ENCODE data around the gene TP53RK. TPM values are rescaled to one million over a fixed set of nuclear protein-coding genes. Genes with fewer than 3 reads are reported as not detected.
"Not testable (repeated sequence)": the region's sequence is repeated elsewhere in the genome, so short reads cannot be mapped to it uniquely, and the experiment has no call there.

The TP53RK gene
- total RNA-seq, 2 donors from 2014 or later = 7.9 to 9.5 TPM

- ATAC-seq (no peak), DNase-seq (no peak)
These were observed 1.2 kb upstream of the TP53RK start for GRCh38 chr20:46690219-46691106.

GRCh38 chr20:46689754-46690085, 476 bp upstream of the TP53RK start:
- DNase-seq = no peak
- ATAC-seq = no peak

More at GRCh38 chr20:46690219-46691106, 1.2 kb upstream of the TP53RK start:
- intact Hi-C loops (cut with DNase I, micrococcal nuclease) = no loop called here

GRCh38 chr20:46688151-46689081, 828 bp downstream of the TP53RK start:
- no peak for DNase-seq
- intact Hi-C loops (cut with DNase I, micrococcal nuclease) = loop anchor here (10.0 kb wide), 2 partner anchors 124 to 164 kb away; no protein-coding TSS in a partner anchor
- peak; percentile 6 for ATAC-seq

More at GRCh38 chr20:46689754-46690085, 476 bp upstream of the TP53RK start:
- intact Hi-C loops (cut with DNase I, micrococcal nuclease) = loop anchor here (10.0 kb wide), 2 partner anchors 125 to 165 kb away; no protein-coding TSS in a partner anchor

GRCh38 chr20:46683939-46684750, 5.1 kb downstream of the TP53RK start:
- intact Hi-C loops (cut with DNase I, micrococcal nuclease) = loop anchor here (10.0 kb wide), 2 partner anchors 119 to 159 kb away; no protein-coding TSS in a partner anchor
- DNase-seq (peak in 1 of 2 donors; percentile 45), ATAC-seq (peak; percentile 25)

GRCh38 chr20:46683668-46683938, 5.6 kb downstream of the TP53RK start:
- ATAC-seq = no peak
- intact Hi-C loops (cut with DNase I, micrococcal nuclease) = loop anchor here (10.0 kb wide), 2 partner anchors 119 to 159 kb away; no protein-coding TSS in a partner anchor
- DNase-seq = no peak

GRCh38 chr20:46683011-46683667, 6.1 kb downstream of the TP53RK start:
- DNase-seq (no peak), ATAC-seq (no peak)
- intact Hi-C loops (cut with DNase I, micrococcal nuclease) = loop anchor here (10.0 kb wide), 2 partner anchors 118 to 158 kb away; no protein-coding TSS in a partner anchor

GRCh38 chr20:46682063-46682821, 7.0 kb downstream of the TP53RK start:
- DNase-seq = peak in 1 of 2 donors; percentile 14
- ATAC-seq = peak; percentile 31
- intact Hi-C loops (cut with DNase I, micrococcal nuclease) = loop anchor here (10.0 kb wide), 2 partner anchors 117 to 157 kb away; no protein-coding TSS in a partner anchor

GRCh38 chr20:46681032-46681854, 8.0 kb downstream of the TP53RK start:
- intact Hi-C loops (cut with DNase I, micrococcal nuclease) = loop anchor here (10.0 kb wide), 2 partner anchors 116 to 156 kb away; no protein-coding TSS in a partner anchor
- DNase-seq = peak in 1 of 2 donors; percentile 80
- ATAC-seq = peak; percentile 81

- intact Hi-C loops (cut with DNase I, micrococcal nuclease) = loop anchor here (10.0 kb wide), 2 partner anchors 116 to 156 kb away; no protein-coding TSS in a partner anchor
- DNase-seq (no peak), ATAC-seq (no peak)
These were observed 8.6 kb downstream of the TP53RK start for GRCh38 chr20:46680684-46681031.

GRCh38 chr20:46678516-46678915, 10.7 kb downstream of the TP53RK start:
- no peak for ATAC-seq
- intact Hi-C loops (cut with DNase I, micrococcal nuclease) = no loop called here
- no peak for DNase-seq

GRCh38 chr20:46677608-46678007, 11.6 kb downstream of the TP53RK start:
- no peak for ATAC-seq
- intact Hi-C loops (cut with DNase I, micrococcal nuclease) = no loop called here
- DNase-seq = no peak

GRCh38 chr20:46676649-46677316, 12.5 kb downstream of the TP53RK start:
- DNase-seq; ATAC-seq; intact Hi-C loops (cut with DNase I, micrococcal nuclease): not testable (repeated sequence)

- ATAC-seq (no peak), DNase-seq (no peak)
- intact Hi-C loops (cut with DNase I, micrococcal nuclease) = no loop called here
These were observed 14.8 kb downstream of the TP53RK start for GRCh38 chr20:46674253-46675083.

- ATAC-seq (no peak), DNase-seq (no peak)
- intact Hi-C loops (cut with DNase I, micrococcal nuclease) = no loop called here
These were observed 15.6 kb downstream of the TP53RK start for GRCh38 chr20:46673394-46674252.

All from left colon (tissue), 2 donors.